ENCODE measurements around the gene GGCX. TPM values are rescaled to one million over a fixed set of nuclear protein-coding genes. Genes with fewer than 3 reads are reported as not detected.

GGCX gene
- total and polyA plus RNA-seq, 2 of the 13 experiments (the other 11 are each of a cell fraction or from before 2014, with no cell fraction given), result 72.5 to 103 TPM

GRCh38 chr2:85601771-85602475, 40.6 kb upstream of the GGCX start:
- POLR2A ChIA-PET, result interaction anchor here (0.8 to 25.9 kb wide), 12 partner anchors 4 to 248 kb away, joined by 3 to 795 read pairs (median 24); partner anchors contain the start of genes C2orf68, ELMOD3, GGCX and MAT2A
- peaks cover 85% of the 10 kb centered on the region for H3K4me1 ChIP-seq (ENCODE audit: insufficient read depth, low read length)
- intact Hi-C loops (cut with micrococcal nuclease; ENCODE audit: unreplicated experiment), result loop anchor here (1.0 kb wide), 3 partner anchors 17 to 41 kb away; partner anchors contain the start of genes GGCX and VAMP8
- no peak for TF ChIP-seq DBP (CRISPR knock-in tag; IDR thresholded peaks at IDR 0.05; ENCODE audit: not compliant biosample characterization)
- TF ChIP-seq ZNF572 (CRISPR knock-in tag; IDR thresholded peaks at IDR 0.05), result no peak
- TF ChIP-seq ZNF205 (CRISPR knock-in tag; IDR thresholded peaks at IDR 0.05), result no peak
- no peak; the same call in 1 of the 2 replicates for TF ChIP-seq PRDM15 (CRISPR knock-in tag; IDR thresholded peaks at IDR 0.05)
- no peak for TF ChIP-seq NCOA1 (CRISPR knock-in tag; IDR thresholded peaks at IDR 0.05)
- TF ChIP-seq FOXM1 (CRISPR knock-in tag; IDR thresholded peaks at IDR 0.05), result peak; percentile 19; the same call in 1 of the 2 replicates
- no peak for TF ChIP-seq RXRB (CRISPR knock-in tag; IDR thresholded peaks at IDR 0.05; ENCODE audit: borderline replicate concordance)
- 0 out of 2 replicates have a peak, but pooled peaks have one; percentile 45 for TF ChIP-seq ZBTB34 (CRISPR knock-in tag; IDR thresholded peaks at IDR 0.05)
- TF ChIP-seq ZNF652 (CRISPR knock-in tag; IDR thresholded peaks at IDR 0.05; ENCODE audit: borderline replicate concordance, low read depth), result no peak
- 0 out of 2 replicates have a peak, but pooled peaks have one; percentile 39 for TF ChIP-seq ZNF296 (CRISPR knock-in tag; conservative IDR thresholded peaks at IDR 0.05)
- TF ChIP-seq MXI1 (IDR thresholded peaks at IDR 0.05; ENCODE audit: borderline replicate concordance, low read depth, low read length), result 0 out of 3 replicates have a peak, but pooled peaks have one; percentile 10
- TF ChIP-seq, protein P1, sequence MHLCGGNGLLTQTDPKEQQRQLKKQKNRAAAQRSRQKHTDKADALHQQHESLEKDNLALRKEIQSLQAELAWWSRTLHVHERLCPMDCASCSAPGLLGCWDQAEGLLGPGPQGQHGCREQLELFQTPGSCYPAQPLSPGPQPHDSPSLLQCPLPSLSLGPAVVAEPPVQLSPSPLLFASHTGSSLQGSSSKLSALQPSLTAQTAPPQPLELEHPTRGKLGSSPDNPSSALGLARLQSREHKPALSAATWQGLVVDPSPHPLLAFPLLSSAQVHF (CRISPR knock-in tag; IDR thresholded peaks at IDR 0.05), result no peak
- TF ChIP-seq HCFC1 (IDR thresholded peaks at IDR 0.05; ENCODE audit: low read depth, low read length), result no peak

More at GRCh38 chr2:85601771-85602475, 40.6 kb upstream of the GGCX start:
- peak; percentile 61 for DNase-seq (ENCODE audit: low spot score)
- Histone ChIP-seq H3K36me3 (replicated peaks in 1 of 2; ENCODE audit: control insufficient read depth in 1 of 2, insufficient read depth in 2 of 2, low read length in 2 of 2) (peaks cover 7 to 33% of the 10 kb centered on the region in 2 experiments), H3K9ac (ENCODE audit: insufficient read depth, low read depth, low read length) (peak overlapping the region; percentile 94), H3K27me3 (ENCODE audit: control insufficient read depth in 1 of 2, insufficient read depth in 2 of 2, low read length in 2 of 2) (no peaks in the 10 kb centered on the region; a peak in 1 of 5 replicates), H3K4me2 (ENCODE audit: low read depth, low read length) (peak overlapping the region; percentile 93), H3K79me2 (ENCODE audit: insufficient read depth, low read length) (peaks cover 48% of the 10 kb centered on the region), H3K27ac (ENCODE audit: extremely low read length, insufficient read depth, low read length) (peak overlapping the region; percentile 80), H2AFZ (ENCODE audit: low read length) (no peak overlapping the region), H3K4me3 (replicated peaks in 1 of 3; ENCODE audit: insufficient read depth in 1 of 3, low read depth in 2 of 3, low read length in 3 of 3) (peak overlapping the region; percentile 84 to 98 (median 91)), H4K20me1 (ENCODE audit: insufficient read depth, low read length) (no peaks in the 10 kb centered on the region), H3K9me3 (ENCODE audit: low read length) (no peaks in the 10 kb centered on the region)
- CTCF ChIA-PET (ENCODE audit: low intra/inter-chr PET ratio, low total read pairs), result no interaction called here
- peak; percentile 49 for ATAC-seq
- BruUV-seq (replicated peaks), result no TSS peak
- in situ Hi-C loops (cut with HindIII; ENCODE audit: extremely low pct_ligation_motif_present, low pct_unique_long_range_greater_than_20kb), result no loop called here
- no peak for FAIRE-seq
- WGBS (ENCODE audit: low lambda C conversion rate), result 3% methylated on average over 14 of the region's 36 CpGs

All from HepG2 (cell line).